A172 (cell line): Measurements from ENCODE around the gene CDK5RAP3. TPM values are rescaled to one million over a fixed set of nuclear protein-coding genes. Genes with fewer than 3 reads are reported as not detected.

Experiments used
- DNase-seq: peaks from one replicate; pipeline ENCODE4 v3.0.0-alpha.2; 2015; ENCODE audit warnings: low spot score
- total RNA-seq: library from RNA; depleted of rRNA; stranded (reverse); fragments of >200 nt; shearing (Covaris generic); gene quantifications from 2 replicates; pipeline ENCODE4 v1.2.3, GENCODE V29; 2014

CDK5RAP3 gene
- total RNA-seq, 1 experiment from 2014 or later = 87.2 TPM

DNA sequence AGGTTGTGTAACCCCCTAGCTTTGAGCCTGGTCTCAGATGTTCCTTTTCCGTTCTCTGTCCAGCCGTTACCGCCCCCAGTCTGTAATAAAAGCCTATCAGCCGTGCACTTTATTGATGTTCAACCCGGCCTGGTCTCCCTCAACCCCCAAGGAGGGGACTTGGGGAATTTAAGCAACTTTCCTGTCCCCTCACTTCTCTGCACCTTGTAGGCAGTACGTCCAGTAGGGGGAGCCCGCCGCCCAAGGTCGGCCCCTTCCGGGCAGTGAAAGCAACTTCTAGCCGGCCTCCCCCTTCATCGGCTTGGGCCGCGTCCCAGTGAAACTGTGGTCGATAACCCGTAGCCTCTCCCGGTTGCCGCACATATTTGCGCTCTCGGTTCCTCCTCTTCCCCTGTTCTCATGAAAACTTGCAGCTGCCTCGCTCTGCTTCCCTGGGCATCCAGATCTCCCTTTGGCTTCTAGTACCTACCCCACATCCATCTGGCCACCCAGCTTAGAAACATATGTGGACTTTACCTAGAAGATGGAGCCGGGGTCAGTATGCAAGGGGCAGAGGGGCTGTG, 21.6 kb upstream of the CDK5RAP3 start:
- peak; percentile 66 for DNase-seq

GRCh38 chr17:47949946-47950345, 21.0 kb upstream of the CDK5RAP3 start:
- DNase-seq = no peak

DNA sequence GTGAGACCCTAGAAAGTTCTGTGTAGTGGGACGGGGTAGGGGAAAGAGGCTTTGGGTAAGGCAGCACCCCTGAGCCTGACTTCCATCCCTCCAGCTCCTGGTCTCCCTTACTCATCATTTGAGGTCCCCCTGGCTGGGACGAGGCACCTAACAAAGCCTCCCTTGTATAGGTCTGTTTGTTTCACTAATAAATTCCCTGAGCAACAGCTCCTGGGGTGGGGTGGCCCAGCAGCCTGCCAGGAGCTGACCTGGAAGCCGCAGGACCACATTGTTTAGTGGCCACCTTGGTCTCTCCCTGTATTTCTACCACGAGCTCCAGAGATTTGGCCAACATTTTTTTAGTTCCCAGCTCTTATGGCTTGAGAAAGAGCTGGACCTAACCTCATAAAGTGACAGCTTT, 20.5 kb upstream of the CDK5RAP3 start:
- no peak for DNase-seq

DNA sequence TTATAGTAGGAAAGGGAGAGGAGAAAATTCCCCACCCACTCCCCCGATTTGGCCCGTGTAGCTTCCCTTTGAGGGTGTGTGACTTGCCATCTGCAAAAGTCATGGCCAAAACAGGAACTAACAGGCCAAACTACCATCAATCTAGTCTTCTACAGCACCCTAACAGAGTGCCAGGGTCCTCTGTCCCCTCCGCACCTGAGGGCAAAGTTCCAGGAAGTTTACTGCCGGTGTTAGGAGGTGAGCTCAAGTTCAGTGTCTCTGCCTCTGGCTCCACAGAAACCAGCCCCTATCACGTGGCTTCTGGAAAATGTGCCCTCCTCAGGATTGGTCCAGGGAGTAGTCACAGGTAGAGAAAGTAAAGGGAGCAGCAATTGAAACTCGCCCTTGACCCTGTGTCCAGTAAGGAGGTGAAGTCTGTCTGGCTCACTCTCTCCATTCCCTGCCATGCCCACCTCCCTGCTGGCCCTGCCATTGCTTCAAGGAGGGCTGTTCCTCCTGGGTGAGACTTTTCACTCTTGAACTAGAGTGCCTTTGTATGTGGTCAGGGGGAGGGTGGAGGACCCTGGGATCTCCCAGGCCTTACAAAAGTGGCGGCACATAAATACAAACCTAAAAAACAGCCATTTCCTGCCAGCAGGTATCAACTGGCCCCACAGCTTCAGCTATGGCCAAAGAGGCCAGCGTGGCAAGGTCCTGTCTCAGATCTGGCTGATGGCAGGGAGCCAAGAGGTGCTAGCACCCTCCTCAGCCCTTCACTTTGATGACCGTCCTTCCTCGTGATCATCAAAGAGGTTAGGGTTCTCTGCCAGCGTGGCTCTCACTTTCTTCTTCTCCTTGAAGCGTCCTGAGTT, 18.5 kb upstream of the CDK5RAP3 start:
- DNase-seq = no peak

GRCh38 chr17:47953909-47954308, 17.0 kb upstream of the CDK5RAP3 start:
- no peak for DNase-seq

DNA sequence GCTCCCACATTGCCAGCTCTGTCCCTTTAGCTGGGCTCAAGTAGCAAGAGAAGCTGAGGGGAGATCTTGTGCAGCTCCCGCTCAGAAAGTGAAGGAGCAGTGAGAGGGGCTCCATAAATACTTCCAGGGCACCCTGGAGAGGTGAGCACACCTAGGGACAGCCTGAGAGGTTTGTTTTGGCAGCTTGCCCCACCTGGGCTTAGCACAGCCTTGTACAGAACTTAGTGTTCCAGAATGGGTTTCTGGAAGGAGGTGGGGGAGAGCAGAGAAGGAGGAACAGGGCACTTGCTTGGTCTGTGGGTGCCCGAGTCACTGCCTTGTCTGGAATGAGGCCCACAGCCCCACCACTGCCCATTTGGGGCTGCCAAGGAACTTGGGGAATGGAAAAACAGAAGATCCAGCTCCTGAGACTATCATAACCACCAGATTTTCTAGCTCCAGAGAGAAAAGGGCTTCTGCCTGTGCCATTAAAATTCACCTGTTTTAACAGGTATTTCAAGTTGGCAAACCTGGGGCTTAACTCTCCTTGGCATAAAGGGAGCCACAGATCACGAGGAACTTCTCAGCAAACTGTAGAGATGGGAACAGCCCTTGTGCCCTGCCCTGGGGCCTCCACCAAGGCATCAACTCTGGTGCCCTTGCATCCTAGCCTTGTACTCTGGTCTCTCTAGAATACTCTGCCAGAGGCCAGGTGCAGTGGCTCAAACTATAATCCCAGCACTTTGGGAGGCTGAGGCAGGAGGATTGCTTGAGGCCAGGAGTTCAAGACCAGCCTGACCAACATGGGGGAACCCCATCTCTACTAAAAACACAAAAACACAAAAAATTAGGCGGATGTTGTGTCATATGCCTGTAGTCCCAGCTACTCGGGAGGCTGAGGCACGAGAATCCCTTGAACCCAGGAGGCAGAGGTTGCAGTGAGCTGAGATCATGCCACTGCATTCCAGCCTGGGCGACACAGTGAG, 15.1 kb upstream of the CDK5RAP3 start:
- DNase-seq = no peak

- DNase-seq = no peak
Measured at GRCh38 chr17:47956791-47957590, 13.9 kb upstream of the CDK5RAP3 start.

- no peak for DNase-seq
Measured at GRCh38 chr17:47957591-47958490, 13.1 kb upstream of the CDK5RAP3 start, which contains the start of gene PRR15L. Gene PRR15L (minus strand): TSS chr17:47957883. CDS start chr17:47953234, 4,649 bp downstream.

- DNase-seq = no peak
Measured at GRCh38 chr17:47959825-47960655, 10.9 kb upstream of the CDK5RAP3 start.

- no peak for DNase-seq
Measured at GRCh38 chr17:47961406-47961805, 9.5 kb upstream of the CDK5RAP3 start.

- DNase-seq = no peak
Measured at GRCh38 chr17:47962901-47963300, 8.0 kb upstream of the CDK5RAP3 start.

DNA sequence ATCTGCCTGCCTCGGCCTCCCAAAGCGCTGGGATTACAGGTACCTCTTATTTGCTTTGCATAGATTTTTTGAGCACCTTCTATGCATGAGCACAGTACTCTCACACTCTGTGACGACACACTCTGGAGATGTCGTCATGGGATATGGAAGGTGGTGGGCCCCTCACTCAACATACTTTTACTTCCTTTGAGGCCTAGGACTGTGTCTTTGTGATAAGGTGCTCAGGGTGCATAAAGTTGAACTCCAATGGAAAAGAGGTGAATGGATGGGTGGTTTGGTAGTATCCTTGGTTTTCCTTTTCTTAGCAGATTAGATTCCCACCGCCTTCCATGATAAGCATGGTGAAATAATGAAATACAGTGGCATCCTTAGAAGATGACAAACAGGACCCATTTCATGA, 6.1 kb upstream of the CDK5RAP3 start:
- no peak for DNase-seq

DNA sequence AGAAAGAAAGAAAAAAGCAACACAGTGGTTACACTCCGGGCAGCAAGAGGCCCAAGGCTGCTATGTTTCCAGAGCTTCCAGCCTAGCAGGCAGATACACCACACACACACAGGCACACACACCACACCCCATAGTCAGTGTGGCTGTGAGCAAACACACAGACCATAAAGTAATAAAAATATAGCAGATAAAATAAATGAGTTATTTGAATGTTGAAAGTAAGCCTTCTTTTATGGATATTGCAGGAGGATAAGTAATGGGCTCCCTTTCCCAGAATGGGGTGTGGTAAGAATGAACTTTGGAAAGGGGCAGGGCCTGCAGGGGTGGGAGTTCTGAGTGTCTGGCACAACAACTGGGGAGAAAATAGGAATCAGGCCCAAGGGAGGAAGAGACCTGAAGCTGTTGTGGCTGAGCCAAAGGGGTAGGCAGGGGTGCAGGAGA, 4.8 kb upstream of the CDK5RAP3 start:
- no peak for DNase-seq

GRCh38 chr17:47967607-47968252, 3.2 kb upstream of the CDK5RAP3 start:
- DNase-seq = peak; percentile 83

- no peak for DNase-seq
Measured at GRCh38 chr17:47968836-47969235, 2.1 kb upstream of the CDK5RAP3 start.

GRCh38 chr17:47969930-47970724, 786 bp upstream of the CDK5RAP3 start:
- no peak for DNase-seq

DNA sequence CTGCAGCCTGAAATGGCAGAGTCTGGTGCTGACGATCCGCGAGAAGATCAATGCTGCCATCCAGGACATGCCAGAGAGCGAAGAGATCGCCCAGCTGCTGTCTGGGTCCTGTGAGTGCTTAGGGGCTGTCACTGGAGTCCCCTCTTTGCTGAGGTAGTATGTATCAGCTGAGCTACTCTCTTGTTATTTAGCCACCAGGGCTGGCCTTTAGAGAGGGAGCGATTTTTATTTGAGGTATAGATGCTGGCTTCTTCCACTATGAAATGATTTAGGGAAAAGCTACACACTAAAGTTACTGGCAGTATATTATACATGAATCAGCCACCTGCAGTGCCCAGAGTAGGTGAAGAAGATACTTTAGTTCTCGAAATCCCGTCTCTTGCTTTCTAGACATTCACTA, 2.6 kb downstream of the CDK5RAP3 start:
- no peak for DNase-seq
